ENCODE measurements around the gene JSRP1.
A peak's percentile ranks its signal among the peaks of the same experiment; 100 is the strongest.

The JSRP1 gene

DNA sequence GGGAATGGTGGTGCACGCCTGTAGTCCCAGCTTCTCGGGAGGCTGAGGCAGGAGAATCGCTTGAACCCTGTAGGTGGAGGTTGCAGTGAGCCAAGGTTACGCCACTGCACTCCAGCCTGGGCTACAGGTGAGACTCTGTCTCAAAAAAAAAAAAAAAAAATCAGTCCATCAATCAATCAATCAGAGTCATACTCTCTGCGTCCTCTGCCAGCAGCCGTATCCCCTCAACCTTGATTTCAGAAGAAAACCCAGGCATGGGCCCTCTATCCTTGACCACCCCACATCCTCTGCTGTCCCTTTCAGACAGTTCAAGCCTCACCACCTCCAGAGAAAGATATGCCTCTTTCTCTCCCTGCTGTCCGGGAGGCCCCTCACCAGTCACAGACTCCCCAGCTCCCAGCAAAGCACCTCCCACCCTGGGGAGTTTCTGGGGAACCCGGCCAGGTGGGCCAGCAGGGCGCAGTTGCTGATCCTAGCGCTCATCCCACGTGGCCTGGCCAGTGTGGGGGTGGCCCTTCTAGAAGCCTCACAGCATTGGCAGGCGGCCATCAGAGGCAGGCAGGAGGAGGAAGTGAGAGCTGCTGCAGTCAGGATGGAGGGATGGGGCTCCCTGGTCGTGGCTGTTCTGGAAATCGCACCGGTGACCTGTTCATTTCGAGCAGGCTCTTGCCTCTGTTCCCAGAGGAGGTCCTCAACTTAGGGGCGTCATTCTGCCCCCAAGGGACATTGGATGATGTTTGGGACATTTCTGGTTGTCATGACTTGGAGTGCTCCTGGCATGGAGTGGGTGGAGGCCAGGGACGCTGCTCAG is 10.2 kb upstream of the JSRP1 start:
- peak; percentile 51 for DNase-seq

DNA sequence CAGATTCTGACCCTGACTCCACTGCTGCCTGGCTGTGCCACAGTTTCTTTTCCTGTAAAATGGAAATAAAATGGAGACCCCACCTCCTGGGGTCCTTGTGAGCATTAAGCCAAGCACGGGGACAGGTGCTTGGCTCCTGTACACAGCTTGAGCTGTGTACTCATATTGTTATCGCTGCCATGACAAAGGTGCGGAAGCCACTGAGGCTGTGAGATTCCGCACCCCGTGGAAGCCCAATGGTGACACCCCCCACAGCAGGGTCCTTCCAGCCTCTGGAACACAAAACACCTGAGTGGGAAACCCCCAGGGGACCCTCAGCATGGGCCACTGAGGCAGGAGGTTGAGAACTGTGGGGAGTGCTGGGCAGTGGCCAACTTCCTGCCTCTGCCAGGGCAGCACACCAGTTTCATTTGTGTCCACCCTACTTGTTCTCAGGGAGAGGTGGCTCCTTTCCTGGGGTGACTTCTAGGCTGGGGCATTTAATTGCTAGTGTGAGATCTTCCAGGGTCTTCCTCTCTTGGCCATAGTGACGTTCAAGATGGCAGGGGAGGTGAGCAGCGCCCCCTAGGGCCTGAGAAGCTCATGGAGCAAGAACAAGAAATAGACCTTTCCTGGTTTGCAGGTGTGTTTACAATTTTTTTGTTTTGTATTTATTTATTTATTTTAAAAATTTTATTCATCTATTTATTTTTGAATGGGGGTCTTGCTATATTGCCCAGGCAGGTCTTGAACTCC is 5.4 kb upstream of the JSRP1 start:
- no peak for DNase-seq

DNA sequence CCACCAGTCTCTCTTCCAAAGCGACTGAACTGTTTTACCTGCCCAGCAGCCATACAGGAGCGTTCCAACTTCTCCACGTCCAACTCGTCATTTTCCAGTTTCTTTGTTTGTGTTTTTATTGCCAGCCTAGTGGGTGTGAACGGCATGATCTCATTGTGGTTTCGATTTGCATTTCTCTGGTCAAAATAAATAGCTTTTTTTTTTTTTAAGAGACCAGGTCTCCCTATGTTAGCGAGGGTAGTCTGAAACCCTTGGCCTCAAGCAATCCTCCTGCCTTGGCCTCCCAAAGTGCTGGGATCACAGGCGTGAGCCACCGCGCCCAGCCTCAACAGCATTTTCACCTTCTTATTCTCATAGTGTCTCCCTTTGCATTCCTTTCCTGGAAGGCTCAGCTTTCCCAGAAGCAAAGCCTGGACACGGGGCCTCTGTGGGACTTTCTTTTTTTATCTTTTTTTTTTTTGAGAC is 4.2 kb upstream of the JSRP1 start:
- no peak for DNase-seq

DNA sequence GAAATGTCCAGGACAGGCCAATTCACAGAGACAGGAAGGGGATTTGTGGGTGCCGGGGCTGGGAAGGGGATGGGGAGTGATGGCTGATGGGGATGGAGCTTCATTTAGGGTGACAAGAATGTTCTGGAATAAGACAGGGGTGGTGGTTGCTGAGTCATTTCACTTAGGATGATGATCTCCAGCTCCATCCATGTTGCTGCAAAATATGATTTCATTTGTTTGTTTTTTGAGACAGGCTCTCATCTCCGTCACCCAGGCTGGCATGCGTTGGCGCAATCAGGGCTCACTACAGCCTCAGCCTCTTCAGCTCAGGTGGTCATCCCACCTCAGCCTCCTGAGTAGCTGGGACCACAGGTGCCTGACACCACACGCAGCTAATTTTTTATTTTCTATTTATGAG is 3.1 kb upstream of the JSRP1 start:
- DNase-seq: no peak

DNA sequence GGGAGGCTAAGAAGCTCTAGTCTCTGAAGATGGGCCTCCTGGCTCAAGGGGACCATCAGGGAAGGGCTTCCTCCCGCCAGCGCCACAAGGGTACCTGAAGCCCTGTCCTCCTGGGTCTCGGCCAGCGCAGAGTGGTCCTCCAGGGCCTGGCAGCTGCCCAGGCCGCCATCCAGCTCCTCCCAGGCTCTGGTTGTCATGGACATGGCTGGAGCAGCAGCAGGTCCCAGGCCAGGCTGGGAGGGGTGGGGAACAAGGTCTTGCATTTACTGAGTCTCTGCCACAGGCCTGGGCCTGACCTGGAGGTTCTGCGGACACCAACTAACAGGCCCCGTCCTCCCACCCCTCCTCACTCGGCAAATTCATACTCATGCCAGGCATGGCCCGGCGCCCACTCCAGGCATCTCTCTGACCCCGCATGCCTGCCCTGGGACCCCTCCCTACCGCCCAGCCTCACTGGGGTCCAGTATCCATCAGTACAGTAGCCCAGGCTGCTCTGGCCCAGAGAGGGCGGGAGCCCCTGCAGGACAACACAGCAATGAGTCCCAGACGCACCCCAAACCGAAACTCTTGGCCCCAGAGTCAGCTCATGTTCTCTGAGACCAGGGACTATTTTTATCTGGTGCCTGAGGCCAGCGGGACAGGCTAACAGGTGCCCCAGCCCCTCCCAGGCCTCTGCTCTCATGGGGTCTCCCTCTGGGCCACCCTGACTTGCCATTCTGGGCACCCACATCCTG is 938 bp downstream of the JSRP1 start:
- DNase-seq: peak; percentile 34

DNA sequence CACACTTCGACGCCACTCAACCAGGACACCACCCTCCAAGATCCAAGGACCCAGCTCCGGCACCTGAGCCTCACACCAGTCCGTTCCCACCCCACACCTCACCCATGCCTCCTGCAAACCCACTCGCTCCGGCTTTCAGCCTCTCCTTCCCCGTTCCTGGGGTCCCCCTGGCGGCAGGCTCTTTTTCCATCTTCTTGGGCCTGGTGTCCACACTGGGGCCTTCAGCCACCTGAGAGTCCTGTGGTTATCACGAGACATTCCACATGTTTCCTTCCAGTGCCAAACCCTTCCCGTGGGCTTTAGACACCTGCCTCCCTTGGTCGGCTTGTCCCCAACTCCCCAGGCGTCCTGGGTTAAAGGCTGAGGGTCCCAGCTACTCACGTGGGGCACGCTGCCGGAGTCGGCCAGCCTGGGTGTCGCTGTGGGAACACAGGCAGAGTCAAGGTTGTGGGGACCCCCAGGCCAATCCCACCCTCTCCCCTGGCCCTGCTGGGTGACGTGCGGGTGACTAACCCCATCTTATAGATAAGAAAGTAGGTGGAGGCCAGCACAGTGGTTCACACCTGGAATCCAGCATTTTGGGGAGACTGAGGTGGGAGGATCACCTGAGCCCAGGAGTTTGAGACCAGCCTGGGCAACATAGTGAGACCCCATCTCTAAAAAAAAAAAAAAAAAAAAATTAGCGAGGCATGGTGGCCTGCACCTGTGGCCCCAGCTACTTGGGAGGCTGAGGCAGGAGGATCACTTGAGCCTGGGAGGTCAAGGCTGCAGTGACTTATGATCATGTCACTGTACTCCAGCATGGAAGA is 1.9 kb downstream of the JSRP1 start:
- DNase-seq: no peak

DNA sequence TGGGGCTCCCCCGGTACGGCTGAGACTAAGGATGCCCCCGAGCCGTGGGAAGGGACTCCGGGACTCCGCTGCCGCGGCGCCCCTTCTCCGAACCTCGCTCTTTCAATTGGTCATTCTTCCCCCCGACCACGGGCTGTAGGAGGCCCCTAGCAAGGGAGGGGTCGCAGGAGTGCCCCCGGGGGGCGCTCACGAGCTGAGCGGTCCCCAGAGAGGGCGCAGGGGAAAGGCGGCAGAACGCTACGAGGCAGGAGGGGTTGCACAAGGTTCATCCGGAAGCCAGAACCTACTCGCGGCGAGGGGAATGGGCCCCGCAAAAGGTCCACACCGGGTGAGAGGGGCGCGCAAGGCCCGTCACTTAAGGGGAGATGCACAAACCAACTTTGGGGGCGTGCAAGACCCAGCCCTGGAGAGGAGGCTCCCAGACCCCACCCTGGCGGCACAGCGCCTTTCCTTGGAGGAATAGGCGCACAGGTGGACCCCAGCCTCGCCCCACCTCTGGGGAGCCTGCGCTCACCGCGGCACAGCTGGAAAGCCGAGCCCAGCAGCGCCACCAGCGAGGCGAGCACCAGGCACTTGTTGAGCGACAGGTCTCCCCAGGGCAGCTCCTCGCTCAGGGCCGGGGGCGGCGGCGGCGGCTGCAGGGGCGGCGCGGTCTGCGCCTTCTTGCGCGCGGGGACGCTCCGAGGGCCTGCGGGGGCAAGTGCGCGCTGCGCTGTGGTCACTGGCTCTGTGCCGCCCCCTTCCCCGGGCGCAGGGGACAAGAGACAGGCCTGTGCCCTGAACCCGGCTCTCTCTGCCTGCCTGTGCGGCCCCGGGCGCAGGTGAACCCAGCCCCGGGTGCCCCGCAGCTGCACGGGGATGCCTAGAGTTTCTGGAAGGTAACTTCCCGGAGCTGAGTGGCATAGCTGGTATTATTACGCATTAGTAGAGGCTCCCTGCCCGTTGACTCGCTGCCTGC is 2.8 kb downstream of the JSRP1 start:
- no peak for DNase-seq

DNA sequence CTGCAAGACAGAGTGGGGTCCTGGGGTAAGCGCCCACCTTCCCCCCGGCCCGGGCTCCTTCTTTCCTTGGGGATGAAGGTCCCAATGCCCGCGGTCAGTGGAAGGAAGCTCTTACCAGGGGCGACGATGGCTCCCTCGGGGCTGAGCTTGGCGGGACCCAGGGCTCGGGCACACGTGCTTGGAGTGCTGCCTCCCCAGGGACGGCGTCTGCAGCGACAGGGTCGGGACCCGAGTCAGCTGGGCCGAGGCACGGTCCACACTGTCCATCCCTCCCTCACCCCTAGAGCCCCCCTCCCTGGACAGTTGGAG is 3.5 kb downstream of the JSRP1 start:
- no peak for DNase-seq

DNA sequence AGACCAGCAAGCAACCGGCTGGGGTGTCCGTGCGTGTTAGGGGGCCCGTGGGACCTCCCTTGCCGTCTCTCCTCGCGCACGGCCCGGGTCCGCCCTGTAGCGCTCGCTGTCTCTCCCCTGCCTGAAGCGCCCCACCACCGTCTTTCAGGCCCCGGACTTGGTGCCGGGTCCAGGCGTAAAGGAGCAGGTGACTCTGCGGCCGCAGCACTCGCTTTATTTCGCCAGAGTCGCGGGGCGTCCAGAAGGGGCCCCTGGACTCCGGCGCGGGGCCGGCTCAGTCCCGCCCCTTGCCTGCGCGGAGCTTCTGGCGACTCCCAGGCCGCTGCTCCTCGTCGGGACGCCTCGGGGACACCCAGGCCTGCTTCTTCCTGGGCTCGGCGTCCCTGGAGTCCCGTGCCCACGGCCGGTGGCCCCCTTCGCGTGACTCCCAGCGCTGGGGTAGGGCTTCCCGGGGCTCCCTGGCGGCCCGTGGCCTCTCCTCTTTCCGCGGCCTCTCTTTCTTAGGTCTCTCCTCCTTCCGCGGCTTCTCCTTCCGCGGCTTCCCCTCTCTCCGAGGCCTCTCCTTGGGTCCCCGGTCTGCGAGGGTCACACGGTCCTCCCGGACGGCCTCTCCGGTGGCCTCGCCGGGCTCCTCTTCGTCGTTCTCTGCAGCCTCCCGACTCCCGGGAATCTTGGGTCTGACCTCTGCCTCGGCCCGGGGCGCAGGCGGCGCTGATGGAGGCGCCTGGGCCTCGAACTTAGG is 4.0 kb downstream of the JSRP1 start:
- DNase-seq: no peak

DNA sequence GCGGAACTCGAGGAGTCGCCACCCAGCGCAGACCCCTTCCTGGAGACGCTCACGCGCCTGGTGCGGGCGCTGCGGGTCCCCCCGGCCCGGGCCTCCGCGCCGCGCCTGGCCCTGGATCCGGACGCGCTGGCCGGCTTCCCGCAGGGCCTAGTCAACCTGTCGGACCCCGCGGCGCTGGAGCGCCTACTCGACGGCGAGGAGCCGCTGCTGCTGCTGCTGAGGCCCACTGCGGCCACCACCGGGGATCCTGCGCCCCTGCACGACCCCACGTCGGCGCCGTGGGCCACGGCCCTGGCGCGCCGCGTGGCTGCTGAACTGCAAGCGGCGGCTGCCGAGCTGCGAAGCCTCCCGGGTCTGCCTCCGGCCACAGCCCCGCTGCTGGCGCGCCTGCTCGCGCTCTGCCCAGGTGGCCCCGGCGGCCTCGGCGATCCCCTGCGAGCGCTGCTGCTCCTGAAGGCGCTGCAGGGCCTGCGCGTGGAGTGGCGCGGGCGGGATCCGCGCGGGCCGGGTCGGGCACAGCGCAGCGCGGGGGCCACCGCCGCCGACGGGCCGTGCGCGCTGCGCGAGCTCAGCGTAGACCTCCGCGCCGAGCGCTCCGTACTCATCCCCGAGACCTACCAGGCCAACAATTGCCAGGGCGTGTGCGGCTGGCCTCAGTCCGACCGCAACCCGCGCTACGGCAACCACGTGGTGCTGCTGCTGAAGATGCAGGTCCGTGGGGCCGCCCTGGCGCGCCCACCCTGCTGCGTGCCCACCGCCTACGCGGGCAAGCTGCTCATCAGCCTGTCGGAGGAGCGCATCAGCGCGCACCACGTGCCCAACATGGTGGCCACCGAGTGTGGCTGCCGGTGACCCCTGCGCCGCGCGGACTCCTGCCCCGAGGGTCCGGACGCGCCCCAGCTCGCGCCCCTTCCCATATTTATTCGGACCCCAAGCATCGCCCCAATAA is 4.8 kb downstream of the JSRP1 start:
- DNase-seq: no peak

DNA sequence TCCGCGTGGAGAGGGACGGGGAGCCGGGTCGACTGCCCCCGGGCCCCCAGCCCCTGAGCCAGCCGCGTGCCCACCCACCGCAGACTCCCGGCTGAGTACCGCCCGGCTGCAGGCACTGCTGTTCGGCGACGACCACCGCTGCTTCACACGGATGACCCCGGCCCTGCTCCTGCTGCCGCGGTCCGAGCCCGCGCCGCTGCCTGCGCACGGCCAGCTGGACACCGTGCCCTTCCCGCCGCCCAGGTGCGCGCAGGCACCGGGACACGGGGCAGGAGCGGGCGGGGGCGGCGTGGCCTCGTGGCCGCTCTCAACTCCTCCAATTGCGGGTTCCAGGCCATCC is 5.5 kb downstream of the JSRP1 start:
- DNase-seq: no peak

DNA sequence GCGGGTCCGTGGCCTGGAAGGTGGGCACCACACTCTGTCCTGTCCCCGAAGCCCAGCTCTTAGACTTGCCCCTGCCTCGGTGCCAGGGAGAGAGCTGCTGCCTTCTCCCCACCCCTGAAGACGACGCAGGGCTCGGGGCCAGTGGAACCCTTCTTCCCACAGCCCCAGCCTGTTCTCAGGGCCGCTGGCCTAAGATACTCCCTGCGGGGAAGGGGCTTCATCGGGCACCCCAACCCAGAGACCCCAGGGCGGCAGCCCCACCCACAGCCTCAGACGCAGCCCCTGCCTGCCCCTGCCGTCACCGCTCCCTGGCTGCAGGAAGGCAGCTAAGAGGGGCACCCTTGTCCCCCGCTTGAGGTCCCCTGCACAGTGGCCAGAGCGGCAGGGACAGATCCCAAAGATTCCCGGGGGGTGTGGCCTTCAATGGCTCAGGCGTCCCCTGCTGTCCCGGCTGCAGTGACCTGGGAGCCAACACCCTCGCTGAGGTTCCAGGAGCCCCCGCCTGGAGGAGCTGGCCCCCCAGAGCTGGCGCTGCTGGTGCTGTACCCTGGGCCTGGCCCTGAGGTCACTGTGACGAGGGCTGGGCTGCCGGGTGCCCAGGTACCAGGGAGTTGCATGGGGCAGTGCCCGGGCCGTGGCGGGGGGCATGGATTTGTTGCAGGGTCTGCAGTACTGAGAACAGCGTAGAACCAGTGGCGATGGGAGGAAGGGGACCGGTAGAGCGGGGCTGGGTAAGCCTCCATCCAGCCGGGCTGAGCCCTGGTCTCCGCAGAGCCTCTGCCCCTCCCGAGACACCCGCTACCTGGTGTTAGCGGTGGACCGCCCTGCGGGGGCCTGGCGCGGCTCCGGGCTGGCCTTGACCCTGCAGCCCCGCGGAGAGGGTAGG is 6.1 kb downstream of the JSRP1 start:
- DNase-seq: no peak

DNA sequence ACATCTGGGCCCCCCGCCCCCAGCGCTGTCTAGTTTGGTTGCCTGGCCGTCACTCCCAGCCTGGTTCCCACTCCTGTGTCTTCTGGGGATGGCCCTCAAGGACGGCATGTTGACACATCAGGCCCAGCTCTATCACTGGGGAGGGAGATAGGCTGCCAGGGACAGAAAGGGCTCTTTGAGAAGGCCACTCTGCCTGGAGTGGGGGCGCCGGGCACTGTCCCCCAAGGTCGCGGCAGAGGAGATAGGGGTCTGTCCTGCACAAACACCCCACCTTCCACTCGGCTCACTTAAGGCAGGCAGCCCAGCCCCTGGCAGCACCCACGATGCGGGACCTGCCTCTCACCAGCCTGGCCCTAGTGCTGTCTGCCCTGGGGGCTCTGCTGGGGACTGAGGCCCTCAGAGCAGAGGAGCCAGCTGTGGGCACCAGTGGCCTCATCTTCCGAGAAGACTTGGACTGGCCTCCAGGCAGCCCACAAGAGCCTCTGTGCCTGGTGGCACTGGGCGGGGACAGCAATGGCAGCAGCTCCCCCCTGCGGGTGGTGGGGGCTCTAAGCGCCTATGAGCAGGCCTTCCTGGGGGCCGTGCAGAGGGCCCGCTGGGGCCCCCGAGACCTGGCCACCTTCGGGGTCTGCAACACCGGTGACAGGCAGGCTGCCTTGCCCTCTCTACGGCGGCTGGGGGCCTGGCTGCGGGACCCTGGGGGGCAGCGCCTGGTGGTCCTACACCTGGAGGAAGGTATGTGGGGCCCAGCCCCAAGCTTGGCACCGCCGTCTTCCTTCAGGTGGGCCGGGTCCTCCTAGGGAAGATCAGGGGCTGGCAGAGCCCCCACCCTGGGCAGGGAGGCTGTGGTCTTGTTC is 7.0 kb downstream of the JSRP1 start, which contains the start of gene AMH:
Gene AMH (plus strand): TSS at position 314 of the 857 bp plus-strand sequence. CDS start 10 bp downstream, at position 324.
- no peak for DNase-seq

DNA sequence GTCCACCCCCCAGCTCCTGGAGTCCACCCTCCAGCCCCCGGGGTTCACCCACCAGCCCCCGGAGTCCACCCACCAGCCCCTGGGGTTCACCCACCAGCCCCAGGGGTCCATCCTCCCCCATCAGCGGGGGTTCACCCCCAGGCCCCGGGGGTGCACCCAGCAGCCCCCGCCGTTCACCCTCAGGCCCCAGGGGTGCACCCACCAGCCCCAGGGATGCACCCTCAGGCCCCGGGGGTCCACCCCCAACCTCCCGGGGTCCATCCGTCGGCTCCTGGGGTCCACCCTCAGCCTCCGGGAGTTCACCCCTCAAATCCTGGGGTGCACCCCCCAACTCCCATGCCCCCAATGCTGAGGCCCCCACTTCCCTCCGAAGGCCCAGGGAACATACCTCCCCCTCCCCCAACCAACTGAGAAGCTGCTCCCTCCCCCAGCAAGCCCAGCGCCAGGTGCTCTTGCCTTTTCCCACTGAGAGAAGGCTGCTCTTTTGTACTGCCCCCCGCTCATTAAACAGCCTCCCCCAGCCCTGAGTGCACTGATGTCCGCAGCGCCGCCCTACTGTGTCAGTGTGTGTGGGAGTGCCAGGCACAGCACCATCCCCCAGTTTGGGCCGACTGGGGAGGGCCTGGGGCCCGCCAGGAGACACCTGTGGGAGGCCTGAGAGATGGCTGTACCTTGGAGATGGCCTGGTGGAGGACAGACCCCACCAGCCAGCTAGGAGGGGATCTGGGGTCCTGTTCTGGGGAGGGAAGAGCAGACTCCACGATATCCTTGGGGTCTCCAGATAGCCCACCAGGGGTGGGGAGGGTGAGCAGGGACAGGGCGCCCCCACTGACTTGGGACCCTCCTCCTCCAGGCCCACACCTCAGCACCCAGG is 7.8 kb downstream of the JSRP1 start:
- no peak for DNase-seq

DNA sequence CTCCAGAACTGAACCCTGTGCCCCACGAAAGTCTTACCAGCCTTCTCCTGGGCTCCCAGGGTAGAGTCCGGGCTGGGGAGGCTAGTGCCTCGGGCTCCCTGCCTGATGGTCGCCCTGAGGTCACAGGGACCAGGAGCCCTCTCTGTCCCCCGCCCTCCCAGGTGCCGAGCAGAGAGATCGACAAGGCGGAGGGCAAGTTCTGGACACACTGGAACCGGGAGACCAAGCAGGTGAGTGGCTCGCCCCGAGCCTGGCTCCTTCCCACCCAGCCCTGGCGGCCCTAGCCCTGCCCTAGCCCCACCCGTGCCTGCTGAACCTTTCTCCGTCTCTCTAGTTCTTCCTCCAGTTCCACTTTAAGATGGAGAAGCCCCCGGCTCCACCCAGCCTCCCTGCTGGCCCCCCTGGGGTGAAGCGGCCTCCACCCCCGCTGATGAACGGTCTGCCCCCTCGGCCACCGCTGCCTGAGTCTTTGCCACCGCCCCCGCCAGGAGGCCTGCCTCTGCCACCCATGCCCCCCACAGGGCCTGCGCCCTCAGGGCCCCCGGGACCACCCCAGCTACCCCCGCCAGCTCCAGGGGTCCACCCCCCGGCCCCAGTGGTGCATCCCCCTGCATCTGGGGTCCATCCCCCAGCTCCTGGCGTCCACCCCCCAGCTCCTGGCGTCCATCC is 8.7 kb downstream of the JSRP1 start:
- no peak for DNase-seq

DNA sequence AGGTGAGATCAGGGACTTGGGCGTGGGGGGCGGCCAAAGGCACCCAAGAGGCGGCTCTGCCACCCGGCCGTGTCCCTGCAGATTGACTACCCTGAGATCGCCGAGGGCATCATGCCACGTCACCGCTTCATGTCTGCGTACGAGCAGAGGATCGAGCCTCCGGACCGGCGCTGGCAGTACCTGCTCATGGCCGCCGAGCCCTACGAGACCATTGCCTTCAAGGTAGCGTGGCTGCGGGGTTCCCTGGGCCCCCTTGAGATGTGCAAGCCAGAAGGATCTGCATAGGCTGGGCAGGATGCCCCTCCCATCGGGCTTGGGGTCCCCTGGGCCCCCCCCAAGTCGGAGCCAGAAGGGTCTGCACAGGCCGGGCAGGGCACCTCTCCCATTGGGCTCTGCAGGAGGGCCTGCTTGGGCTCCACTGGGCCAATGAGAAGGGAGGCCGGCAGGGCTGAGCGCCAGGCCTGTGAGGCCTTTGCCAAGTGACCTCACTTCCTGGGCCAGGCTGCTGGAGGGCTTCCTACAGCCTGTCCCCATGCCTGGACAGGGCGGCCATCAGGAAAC is 9.3 kb downstream of the JSRP1 start:
- no peak for DNase-seq
